HG02610 (cell line): ENCODE results near the gene RINL.
"Not testable (repeated sequence)": the region's sequence is repeated elsewhere in the genome, so short reads cannot be mapped to it uniquely, and the experiment has no call there.

ENCODE experiments used
- ATAC-seq: cut with Tn5 transposase; IDR thresholded peaks from one replicate; pipeline ENCODE4 v1.9.1; 2021; ENCODE audit warnings: mild to moderate bottlenecking, moderate library complexity; ENCODE audit not compliant: unreplicated experiment

RINL gene

DNA sequence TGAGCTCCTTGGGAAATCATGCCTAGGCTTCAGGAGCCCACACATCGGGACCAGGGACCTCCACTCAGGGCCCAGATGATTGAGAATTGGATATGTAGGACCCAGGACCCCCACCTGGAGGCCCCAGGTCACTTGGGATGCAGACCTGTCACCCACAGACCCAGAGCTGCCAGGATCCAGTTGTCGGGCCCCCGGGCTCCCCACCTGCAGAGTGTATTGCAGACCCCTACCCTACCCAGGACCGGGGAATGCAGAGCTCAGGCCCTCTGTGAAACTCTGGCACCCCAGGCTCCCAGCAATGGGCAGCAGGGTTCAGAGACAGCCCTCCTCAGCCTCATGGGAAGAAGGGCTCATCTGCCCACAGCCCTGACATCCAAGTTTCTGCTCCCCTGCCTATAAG, 27.5 kb upstream of the RINL start:
- no peak for ATAC-seq

DNA sequence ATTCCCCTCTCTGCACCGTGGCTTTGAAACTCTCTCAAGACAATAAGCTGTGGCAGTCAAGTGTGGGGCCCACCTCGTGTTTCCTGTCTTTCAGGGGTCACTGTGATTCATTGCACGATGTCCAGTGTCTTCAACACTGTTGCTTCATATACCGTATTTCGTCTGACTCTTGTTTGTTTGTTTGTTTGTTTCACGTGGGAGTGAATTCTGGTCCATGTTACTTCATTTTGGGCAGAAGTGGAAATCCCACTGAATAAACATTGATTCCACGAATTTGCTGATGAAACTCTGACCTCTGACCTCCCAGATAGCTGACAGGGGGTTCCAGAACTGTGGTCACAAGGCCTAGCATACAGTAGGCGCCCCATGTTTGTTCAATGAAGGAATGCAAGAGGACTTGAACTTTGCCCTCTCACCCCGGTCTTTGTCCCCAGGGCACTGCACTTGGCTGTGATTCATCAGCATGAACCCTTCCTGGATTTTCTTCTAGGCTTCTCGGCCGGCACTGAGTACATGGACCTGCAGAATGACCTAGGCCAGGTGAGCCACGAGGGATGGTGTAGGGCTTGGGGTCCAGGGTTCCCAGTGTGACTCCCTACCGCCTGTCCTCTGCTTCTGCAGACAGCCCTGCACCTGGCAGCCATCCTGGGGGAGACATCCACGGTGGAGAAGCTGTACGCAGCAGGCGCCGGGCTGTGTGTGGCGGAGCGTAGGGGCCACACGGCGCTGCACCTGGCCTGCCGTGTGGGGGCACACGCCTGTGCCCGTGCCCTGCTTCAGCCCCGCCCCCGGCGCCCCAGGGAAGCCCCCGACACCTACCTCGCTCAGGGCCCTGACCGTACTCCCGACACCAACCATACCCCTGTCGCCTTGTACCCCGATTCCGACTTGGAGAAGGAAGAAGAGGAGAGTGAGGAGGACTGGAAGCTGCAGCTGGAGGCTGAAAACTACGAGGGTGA, 26.8 kb upstream of the RINL start:
- ATAC-seq = no peak

DNA sequence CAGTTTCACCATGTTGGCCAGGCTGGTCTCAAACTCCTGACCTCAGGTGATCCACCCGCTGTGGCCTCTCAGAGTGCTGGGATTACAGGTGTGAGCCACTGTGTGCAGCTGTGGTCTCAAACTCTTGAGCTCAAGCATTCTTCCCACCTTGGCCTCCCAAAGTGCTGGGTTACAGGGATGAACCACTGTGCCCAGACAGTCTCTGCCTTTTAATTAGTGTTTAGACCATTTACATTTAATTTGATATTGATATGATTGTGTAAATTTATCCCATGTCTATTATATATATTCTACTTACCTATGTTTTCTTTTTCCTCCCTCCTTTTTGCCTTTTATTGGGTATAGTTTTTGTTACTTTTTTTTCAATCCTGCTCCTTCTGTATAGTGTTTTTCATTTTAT, 23.6 kb upstream of the RINL start:
- ATAC-seq = no peak

DNA sequence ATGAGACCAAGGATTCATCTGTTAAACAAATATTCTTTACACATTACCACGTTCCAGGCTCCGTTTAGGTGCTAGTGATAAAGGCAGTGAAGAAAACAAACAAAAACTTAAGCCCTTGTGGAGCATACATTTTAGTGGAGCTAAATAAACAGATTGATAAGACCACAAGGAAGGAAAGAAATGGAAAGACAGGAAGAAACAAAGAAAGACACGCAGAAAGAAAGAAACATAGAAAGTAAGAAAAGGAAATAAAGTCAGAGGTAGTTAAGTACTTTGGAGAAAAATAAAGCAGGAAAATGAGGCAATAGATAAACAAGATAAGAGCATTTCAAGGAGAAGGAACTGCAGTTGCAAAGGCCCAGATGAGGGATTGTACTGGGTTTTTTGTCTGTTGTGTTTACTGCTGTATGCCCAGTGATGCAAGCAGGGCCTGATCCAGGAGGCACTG, 22.7 kb upstream of the RINL start:
- ATAC-seq = no peak

DNA sequence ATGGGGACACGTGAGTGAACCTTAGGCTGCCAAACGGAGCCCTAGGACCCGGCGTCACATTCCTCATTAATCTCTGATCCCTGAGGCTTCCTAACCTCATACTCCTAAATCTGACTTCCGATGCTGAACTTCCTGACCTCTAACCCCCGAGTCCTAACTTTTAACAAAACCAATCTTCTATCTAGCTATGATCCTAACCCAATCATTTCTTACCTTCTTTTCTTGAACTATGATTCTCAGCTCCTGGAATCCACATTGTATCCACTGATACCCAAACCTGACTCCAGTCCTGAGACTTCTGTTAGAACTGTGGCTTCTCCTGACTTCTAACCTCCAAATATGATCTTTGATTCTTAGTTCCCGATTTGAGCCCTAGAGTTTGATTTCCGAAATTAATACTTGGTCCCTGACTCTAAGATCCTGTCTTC, 22.1 kb upstream of the RINL start:
- no peak for ATAC-seq

DNA sequence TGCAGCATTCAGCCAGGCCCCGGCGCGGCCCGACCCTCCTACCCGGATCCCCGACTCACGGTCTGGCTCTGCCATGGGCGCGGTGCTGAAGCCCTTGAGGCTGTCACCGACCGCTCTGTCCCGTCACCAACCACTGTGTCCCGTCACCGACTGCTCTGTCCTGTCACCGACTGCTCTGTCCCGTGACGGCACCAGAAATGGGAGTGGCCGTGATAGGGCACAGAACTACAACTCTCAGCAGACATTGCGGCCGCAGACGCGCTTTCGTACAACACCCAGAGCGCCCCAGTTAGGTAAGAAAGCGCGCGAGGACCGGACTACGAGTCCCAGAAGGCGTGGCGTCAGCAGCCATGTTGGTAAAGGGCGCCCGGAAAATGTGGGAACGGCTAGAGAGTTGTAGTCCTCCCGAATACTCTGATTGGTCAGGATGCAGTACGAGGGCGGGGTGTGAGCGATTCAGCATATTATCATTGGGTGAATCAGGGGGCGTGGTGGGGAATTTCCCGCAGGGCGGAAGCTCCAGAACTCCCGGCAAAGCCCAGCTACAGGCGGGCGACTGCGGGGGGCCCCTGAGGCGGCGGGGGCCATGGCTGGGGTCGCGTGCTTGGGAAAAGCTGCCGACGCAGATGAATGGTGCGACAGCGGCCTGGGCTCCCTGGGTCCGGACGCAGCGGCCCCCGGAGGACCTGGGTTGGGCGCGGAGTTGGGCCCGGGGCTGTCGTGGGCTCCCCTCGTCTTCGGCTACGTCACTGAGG, 21.5 kb upstream of the RINL start, which contains the start of the genes NFKBIB and SIRT2:
TSS of gene NFKBIB (plus strand) at position 523 of the 755 bp plus-strand sequence. CDS start at position 587, 64 bp downstream.
TSS of gene SIRT2 (minus strand) at position 172 of the 755 bp plus-strand sequence. CDS start at position 75, 97 bp downstream.
- peak; percentile 92 for ATAC-seq

DNA sequence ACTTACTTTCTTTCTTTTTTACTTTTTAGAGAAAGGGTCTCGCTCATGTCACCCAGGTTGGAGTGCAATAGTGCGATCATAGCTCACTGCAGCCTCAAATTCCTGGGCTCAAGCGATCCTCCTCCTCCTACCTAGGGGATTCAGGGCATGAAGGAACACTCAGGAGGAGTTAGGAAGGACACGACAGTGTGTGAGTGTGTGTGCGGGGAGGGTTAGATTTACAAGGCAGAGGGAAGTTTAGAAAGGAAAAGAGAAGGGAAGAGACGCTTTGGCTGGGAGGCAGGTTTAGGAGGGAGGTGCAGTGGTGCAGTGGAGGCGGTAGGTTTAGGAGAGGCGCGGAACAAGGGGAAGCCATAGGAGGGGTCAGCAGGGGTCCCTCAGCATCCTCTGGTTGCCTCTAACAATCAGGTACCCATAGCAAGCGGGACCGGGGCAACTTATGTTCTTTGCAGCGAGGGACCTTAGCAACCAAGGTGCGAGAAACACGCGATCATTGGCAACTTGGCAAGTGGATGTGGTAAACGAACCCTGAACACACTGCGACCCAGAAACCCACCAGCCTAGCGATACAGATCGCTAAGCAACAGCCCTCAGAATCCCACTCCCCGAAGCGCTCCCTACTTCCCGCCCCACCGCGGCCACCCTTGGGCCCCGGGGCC, 20.8 kb upstream of the RINL start:
- ATAC-seq = no peak

DNA sequence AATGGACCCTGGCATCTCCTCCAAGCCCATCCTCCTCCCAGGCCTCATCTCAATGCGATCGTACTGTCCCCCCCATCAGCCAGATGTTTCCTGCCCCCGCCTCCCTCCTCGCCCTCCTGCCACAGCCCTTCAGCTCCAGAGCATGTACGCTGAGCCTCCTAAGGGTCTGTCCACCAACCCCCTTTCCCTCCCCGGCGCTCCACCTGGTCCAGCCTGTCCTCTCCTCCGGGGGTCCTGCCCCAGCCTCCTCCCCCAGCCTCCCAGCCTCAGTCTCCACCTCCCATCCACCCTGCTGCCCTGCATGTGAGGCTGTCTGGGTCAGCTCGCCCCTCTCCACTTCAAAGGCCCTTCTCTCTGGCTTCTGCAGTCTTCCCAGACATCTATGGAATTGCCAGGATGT, 16.9 kb upstream of the RINL start:
- no peak for ATAC-seq

DNA sequence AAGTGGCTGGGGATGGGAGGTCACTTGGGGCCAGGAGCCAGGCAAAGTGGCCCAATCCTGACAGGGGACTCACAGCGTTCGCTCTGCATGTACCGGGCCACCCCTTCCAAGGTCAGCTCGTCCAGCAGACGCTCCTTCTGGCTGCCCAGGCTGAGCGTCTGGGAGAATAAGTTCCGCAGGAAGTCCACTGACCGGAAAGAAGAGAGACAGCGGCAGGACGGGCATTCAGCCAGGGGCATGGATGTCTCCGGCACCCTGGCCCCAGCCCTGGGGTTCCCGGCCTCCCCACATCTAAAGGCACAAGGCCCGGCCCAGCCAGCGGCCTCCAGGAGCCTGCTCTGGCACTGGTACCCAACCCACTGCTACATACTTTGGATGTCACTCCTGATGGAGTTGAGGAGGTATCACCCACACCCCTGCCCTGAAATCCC, 15.3 kb upstream of the RINL start:
- no peak for ATAC-seq

DNA sequence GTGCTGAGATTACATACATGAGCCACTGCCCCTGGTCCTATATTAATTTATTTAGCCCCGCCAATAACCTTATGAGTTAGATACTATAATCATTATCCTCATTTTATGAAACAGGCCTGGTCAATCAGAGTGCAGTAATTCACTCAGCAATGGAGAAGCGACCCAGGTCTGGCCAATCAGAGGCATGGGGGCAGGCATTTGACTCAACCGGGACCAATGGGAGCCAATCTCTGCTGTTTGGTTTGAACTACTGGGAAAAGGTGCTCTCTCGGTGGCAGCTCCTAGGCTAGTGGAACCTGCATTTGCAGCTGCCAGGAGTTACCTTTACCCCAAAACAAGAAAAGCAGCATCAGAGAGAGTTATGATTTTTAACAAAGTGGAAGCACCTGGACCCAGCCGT, 14.8 kb upstream of the RINL start:
- no peak for ATAC-seq

DNA sequence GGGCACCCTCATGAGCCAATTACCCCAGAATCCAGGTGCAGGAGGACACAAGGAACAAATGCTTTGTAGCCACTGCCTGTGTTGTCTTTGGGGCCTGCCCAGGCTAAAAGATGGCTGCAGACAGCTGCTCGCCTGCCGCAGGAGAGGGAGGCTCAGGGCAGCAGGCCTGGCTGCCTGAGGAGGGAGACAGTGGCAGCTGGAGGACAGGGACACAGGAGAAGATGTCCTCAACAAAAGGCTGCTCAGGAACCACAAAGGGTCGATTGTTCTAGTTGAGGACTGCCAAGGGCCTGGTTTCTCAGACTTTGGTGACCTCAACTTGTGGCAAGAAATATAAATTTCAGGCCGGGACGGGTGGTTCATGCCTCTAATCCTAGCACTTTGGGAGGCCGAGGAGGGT, 13.7 kb upstream of the RINL start:
- no peak for ATAC-seq

DNA sequence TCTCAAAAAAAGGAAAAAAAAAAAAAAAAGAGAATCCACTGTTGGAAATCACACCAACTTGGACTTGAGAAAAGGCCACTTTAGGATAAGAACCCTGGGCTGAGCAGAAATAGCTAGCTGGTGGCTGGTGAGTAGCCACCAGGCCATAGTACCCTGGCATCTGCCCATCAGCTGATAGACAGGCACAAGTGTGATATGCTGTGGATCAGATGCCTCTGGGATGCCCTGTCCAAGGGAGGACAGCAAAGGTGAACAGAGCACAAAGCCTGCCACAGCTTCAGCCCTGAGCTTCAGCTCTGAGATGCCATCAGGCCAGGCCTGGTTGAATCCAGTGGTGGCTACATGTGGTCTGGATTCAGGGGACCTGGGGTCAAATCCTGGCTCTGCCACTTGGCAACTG, 12.6 kb upstream of the RINL start:
- no peak for ATAC-seq

DNA sequence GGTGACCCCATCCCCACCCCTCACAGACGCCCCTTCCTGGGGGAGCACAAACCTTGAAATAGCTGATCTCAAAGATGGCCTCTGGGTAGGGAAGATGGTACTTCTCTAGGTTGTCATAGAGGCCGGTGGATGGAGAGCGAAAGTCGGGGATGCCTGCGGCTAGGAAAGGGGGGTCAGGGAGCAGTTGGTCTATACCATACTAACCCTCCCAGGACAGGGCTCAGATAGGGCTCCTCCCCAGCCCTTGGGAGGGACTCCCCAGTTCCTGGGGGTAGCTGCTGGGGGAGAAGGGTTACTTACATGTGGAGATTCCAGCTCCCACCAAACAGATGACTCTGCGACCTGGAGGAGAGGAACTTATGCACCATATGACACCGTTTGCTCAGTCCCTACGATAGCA, 11.7 kb upstream of the RINL start:
- no peak for ATAC-seq

DNA sequence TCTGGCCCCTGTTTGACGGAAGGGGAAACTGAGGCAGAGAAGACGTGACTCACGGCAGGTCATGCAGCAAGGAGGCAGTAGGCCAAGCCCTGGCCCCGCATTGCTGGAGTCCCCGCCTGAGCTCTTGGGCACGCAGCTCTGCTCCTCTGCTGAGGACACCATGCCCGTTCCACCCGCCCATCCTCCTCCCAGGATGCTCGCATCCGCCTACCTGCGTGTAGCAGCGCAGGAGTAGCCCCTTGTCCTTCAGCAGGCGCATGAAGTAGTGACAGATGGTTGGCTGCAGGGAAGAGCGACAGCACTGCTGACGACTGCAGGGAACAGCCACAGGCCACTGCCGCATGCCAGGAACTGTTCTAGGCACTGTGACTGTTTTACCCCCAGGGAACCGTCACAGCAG, 10.8 kb upstream of the RINL start:
- no peak for ATAC-seq

DNA sequence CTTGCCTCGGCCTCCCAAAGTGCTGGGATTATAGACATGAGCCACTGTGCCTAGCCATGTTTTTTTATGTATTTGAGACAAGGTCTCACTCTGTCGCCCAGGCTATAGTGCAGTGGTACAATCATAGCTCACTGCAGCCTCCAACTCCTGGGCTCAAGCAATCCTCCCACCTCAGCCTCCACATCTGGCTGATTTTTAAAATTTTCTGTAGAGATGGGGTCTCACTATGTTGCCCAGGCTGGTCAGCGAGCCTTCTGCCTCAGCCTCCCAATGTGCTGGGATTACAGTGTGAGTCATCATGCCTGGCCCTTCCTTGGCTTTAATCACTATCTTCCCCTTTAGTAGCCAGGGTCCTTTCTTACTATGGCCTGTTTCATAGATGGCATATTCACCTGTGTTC, 6.6 kb upstream of the RINL start:
- not testable (repeated sequence) for ATAC-seq

DNA sequence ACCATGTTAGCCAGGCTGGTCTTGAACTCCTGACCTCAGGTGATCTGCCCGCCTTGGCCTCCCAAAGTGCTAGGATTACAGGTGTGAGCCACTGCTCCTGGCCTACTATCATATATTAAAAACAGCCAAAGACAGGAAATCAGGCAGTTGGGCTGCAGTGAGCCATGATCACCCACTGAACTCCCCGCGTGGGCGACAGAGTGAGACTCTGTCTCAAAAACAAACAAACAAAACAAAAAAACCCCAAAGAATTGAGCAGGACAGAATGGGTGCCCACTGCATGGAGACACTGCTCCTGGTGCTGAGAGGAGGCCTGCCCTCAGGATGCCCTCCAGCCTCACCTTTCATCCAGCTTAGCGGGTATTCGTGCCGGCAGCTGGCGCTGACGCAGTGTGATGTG, 5.2 kb upstream of the RINL start:
- no peak for ATAC-seq

DNA sequence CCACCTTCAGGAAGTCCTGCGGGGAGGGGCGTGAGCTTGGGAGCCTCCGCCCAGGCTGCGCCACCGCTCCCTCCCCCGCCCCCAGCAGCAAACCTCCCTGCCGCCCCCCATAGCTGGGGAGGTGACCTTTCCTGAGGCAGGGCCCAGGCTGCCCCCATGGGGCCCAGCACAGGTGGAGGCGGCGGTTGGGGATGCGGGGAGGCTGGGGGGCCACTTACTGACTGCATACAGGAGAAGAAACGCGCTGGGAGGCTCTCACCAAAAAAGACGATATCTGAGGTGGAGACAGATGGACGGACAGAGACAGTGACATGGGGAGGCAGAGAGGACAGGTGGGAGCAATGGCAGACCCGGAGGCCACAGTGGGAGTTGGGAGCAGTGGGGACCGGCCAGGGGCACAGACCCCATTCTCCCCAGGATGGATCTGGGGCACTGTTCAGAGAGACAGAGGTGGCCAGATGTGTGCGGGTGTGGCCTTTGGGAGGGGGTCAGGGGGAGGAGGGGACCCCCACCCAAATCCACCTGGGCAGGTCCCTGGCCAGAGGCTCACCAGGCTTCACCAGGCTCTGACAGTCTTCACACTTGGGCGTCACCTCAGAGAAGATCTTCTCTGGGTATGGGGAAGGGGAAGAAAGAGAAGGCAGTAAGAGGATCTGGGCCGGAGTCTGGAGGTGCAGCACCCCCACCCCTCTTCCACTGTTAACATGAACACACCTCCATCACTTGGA, 3.0 kb upstream of the RINL start:
- no peak for ATAC-seq

DNA sequence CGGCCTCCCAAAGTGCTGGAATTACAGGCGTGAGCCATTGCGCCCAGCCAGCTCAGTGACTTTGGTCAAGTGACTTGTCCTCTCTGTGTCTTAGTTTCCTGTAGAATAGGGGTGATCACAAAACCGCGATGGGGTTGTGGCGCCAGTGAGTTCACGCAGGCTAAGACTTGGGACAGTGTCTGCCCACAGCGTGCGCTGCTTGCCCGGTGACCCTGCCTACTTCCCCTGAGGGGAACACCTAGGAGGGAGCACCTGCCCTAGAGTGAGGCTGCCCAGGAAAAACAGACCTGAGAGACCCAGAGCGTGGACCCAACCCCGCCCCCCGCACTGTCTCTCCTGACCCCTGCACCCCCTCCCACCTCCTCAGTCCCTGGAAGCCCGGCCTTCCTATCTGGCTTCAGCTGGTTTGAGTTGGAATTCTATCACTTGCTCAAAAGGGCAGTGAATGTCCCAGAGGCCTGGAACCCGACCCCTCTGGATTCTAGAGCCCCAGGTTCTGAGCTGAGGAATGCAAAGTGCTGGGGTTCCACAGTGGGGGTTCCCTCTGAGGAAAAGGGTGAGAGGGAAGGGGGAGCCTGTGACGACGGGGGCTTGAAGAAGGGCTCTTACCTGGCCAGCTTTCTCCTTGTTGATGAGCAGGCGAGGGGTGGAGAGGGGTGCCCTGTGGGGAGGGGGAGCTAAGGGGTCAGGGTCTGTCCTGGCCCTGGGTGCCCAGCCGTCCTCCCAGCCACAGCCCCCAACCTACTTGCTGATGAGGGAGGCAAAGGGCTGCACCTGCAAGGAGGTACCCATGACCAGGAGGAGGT, 2.2 kb upstream of the RINL start:
- ATAC-seq = no peak

DNA sequence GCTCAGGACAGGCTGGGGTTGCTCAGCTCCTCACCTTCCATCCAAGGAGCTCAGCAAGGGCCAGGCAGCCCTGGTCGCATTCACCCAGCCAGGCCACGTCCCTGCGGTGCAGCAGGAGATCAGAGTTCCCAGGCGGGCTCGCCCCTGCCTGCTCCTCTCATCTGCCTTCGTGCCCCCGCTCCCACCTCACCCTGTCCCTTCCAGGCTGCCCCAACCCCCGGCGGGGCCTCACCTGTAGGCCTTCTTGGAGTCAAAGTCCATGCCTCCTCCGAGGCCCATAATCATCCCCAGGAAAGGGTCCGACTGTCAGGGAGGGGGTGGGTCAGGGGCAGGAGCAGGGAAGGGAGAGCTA, 1.3 kb upstream of the RINL start:
- no peak for ATAC-seq
